SK-N-SH treated with all-trans-retinoic acid at 6 μM for 48 hours (cell line): ENCODE measurements around the gene TMEM120B.
A peak's percentile ranks its signal among the peaks of the same experiment; 100 is the strongest.

Experiments used
- ATAC-seq: fragments of 200-7000 bp; cut with Tn5 transposase; 3 replicates; pipeline ENCODE4 v1.9.1; 2020; ENCODE audit warnings: mild to moderate bottlenecking, moderate library complexity
- ARNTL ChIP-seq: fragments of 450-650 bp; formaldehyde crosslinking; IDR thresholded peaks from 2 replicates; pipeline ENCODE4 v1.5.0; 2020; ENCODE audit warnings: low read depth, mild to moderate bottlenecking, moderate library complexity, borderline replicate concordance
- BACH2 ChIP-seq: fragments of 250-450 bp; sonication (Bioruptor Pico); IDR thresholded peaks from 2 replicates; pipeline ENCODE4 v1.9.0; 2021; ENCODE audit warnings: mild to moderate bottlenecking, borderline replicate concordance
- CREB5 ChIP-seq: fragments of 250-450 bp; sonication (Bioruptor Pico); IDR thresholded peaks from 2 replicates; pipeline ENCODE4 v1.5.1; 2020; ENCODE audit warnings: low read depth, mild to moderate bottlenecking, moderate library complexity
- CSDC2 ChIP-seq: fragments of 250-450 bp; sonication (Bioruptor Pico); IDR thresholded peaks from 2 replicates; pipeline ENCODE4 v1.5.0; 2020; ENCODE audit warnings: mild to moderate bottlenecking, moderate library complexity
- CSRNP3 ChIP-seq: fragments of 250-450 bp; sonication (Bioruptor Pico); IDR thresholded peaks from 2 replicates; pipeline ENCODE4 v1.5.1; 2021; ENCODE audit warnings: mild to moderate bottlenecking, moderate library complexity
- ESRRG ChIP-seq: fragments of 250-450 bp; sonication (Bioruptor Pico); IDR thresholded peaks from 2 replicates; pipeline ENCODE4 v1.6.1; 2021; ENCODE audit warnings: mild to moderate bottlenecking
- GLIS3 ChIP-seq: fragments of 250-450 bp; sonication (Bioruptor Pico); IDR thresholded peaks from 2 replicates; pipeline ENCODE4 v1.5.0; 2020; ENCODE audit warnings: mild to moderate bottlenecking, moderate library complexity
- ISL1 ChIP-seq: fragments of 250-450 bp; sonication (Bioruptor Pico); IDR thresholded peaks from 2 replicates; pipeline ENCODE4 v2.1.2; 2022; ENCODE audit warnings: mild to moderate bottlenecking, moderate library complexity
- OSR1 ChIP-seq: fragments of 250-450 bp; sonication (Bioruptor Pico); IDR thresholded peaks from 2 replicates; pipeline ENCODE4 v1.8.0; 2022; ENCODE audit warnings: moderate library complexity, mild to moderate bottlenecking, inconsistent platforms
- PATZ1 ChIP-seq: fragments of 250-450 bp; sonication (Bioruptor Pico); IDR thresholded peaks from 2 replicates; pipeline ENCODE4 v1.8.0; 2020; ENCODE audit warnings: mild to moderate bottlenecking, moderate library complexity, borderline replicate concordance
- PPARA ChIP-seq: fragments of 250-450 bp; sonication (Bioruptor Pico); IDR thresholded peaks from 2 replicates; pipeline ENCODE4 v1.5.0; 2020; ENCODE audit warnings: mild to moderate bottlenecking, borderline replicate concordance
- RARB ChIP-seq: fragments of 250-450 bp; sonication (Bioruptor Pico); IDR thresholded peaks from 2 replicates; pipeline ENCODE4 v1.8.0; 2021; ENCODE audit warnings: mild to moderate bottlenecking, moderate library complexity
- SNAI2 ChIP-seq: fragments of 250-450 bp; sonication (Bioruptor Pico); IDR thresholded peaks from 2 replicates; pipeline ENCODE4 v1.5.0; 2020; ENCODE audit warnings: mild to moderate bottlenecking, moderate library complexity
- TCF4 ChIP-seq: fragments of 250-450 bp; sonication (Bioruptor Pico); IDR thresholded peaks from 2 replicates; pipeline ENCODE4 v1.8.0; 2021; ENCODE audit warnings: mild to moderate bottlenecking, moderate library complexity, borderline replicate concordance
- TOX ChIP-seq: fragments of 250-450 bp; sonication (Bioruptor Pico); IDR thresholded peaks from 2 replicates; pipeline ENCODE4 v1.8.0; 2021; ENCODE audit warnings: mild to moderate bottlenecking, moderate library complexity, borderline replicate concordance
- ZC3H10 ChIP-seq: fragments of 250-450 bp; sonication (Bioruptor Pico); IDR thresholded peaks from 2 replicates; pipeline ENCODE4 v1.5.1; 2021; ENCODE audit warnings: mild to moderate bottlenecking, moderate library complexity
- ZFP3 ChIP-seq: fragments of 250-450 bp; sonication (Bioruptor Pico); IDR thresholded peaks from 2 replicates; pipeline ENCODE4 v1.5.0; 2020; ENCODE audit warnings: mild to moderate bottlenecking, moderate library complexity
- ZFP30 ChIP-seq: fragments of 450-650 bp; formaldehyde crosslinking; IDR thresholded peaks from 2 replicates; pipeline ENCODE4 v1.5.0; 2022; ENCODE audit warnings: mild to moderate bottlenecking, moderate library complexity
- ZNF565 ChIP-seq: fragments of 450-650 bp; formaldehyde crosslinking; conservative IDR thresholded peaks from 2 replicates; pipeline ENCODE4 v1.5.0; 2020; ENCODE audit warnings: low read depth, mild to moderate bottlenecking, moderate library complexity
- ZNF70 ChIP-seq: fragments of 450-650 bp; formaldehyde crosslinking; IDR thresholded peaks from 2 replicates; pipeline ENCODE4 v1.5.0; 2020; ENCODE audit warnings: mild to moderate bottlenecking, moderate library complexity
- ZNF8 ChIP-seq: fragments of 450-650 bp; formaldehyde crosslinking; IDR thresholded peaks from 2 replicates; pipeline ENCODE4 v1.5.0; 2020; ENCODE audit warnings: mild to moderate bottlenecking, moderate library complexity
- TF ChIP-seq, protein P1 (sequence below): fragments of 250-450 bp; sonication (Bioruptor Pico); IDR thresholded peaks from 2 replicates; pipeline ENCODE4 v1.8.0; 2021; ENCODE audit warnings: low read depth, mild to moderate bottlenecking, moderate library complexity, borderline replicate concordance

TMEM120B gene

GRCh38 chr12:121784460-121784859, 71.9 kb downstream of the TMEM120B start (continued):
- TF ChIP-seq, protein P1, sequence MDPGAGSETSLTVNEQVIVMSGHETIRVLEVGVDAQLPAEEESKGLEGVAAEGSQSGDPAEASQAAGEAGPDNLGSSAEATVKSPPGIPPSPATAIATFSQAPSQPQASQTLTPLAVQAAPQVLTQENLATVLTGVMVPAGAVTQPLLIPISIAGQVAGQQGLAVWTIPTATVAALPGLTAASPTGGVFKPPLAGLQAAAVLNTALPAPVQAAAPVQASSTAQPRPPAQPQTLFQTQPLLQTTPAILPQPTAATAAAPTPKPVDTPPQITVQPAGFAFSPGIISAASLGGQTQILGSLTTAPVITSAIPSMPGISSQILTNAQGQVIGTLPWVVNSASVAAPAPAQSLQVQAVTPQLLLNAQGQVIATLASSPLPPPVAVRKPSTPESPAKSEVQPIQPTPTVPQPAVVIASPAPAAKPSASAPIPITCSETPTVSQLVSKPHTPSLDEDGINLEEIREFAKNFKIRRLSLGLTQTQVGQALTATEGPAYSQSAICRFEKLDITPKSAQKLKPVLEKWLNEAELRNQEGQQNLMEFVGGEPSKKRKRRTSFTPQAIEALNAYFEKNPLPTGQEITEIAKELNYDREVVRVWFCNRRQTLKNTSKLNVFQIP, result no peak
- no peak for TF ChIP-seq ZFP30
- TF ChIP-seq, all 23 proteins: peak for 0

GRCh38 chr12:121786440-121786825, 73.9 kb downstream of the TMEM120B start:
- TF ChIP-seq ZFP30, result no peak
- no peak for TF ChIP-seq TOX (CRISPR knock-in tag)
- TF ChIP-seq TCF4 (CRISPR knock-in tag), result no peak
- TF ChIP-seq CSRNP3 (CRISPR knock-in tag), result no peak
- 0 out of 2 replicates have a peak, but pooled peaks have one; percentile 20 for TF ChIP-seq ISL1
- TF ChIP-seq ZFP3 (CRISPR knock-in tag), result no peak
- peak; percentile 66 for ATAC-seq

GRCh38 chr12:121787063-121788025, 74.8 kb downstream of the TMEM120B start:
- no peak for TF ChIP-seq ZFP30
- no peak for TF ChIP-seq ESRRG (CRISPR knock-in tag)
- no peak for TF ChIP-seq RARB (CRISPR knock-in tag)
- no peak for TF ChIP-seq ZFP3 (CRISPR knock-in tag)
- no peak for TF ChIP-seq ZNF565
- no peak for TF ChIP-seq CREB5 (CRISPR knock-in tag)
- no peak for TF ChIP-seq PPARA (CRISPR knock-in tag)
- no peak for TF ChIP-seq SNAI2 (CRISPR knock-in tag)
- no peak for TF ChIP-seq ZNF70
- TF ChIP-seq ISL1, result no peak
- TF ChIP-seq CSRNP3 (CRISPR knock-in tag), result no peak
- TF ChIP-seq TOX (CRISPR knock-in tag), result no peak
- TF ChIP-seq CSDC2 (CRISPR knock-in tag), result no peak
- TF ChIP-seq ZNF8, result no peak
- TF ChIP-seq ZC3H10, result no peak
- ATAC-seq, result no peak

DNA sequence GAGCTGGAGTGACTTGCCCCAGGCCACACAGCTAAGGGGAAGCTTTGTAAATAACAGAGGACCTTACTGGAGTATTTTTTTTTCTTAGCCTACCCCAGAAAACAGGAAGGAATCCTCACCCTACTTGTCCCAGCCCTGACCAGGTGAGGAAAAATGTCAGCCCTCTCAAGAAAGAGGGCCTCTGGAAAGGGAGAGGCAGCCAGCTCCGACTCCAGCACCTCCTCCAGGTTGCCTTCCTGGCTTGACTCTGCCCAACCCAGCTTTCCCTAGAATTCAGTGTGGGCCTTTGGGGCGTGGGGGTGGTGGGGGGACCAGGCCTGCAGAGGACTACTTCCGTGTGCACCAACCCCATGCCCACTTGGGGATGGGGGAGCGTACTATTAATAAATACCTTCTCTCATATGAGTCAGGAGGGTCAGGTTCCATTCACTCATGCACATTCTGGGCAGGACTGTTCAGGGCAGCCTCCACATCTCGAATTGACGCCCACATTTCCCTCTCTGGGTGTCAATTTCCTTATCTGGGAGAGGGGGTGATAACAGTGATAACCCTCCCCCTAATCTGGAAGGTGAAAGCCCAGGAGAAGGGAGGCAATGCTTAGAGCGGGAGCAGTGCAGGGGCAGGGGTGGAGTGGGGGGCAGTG, 75.7 kb downstream of the TMEM120B start:
- no peak for ATAC-seq
- TF ChIP-seq CSRNP3 (CRISPR knock-in tag), result no peak
- no peak for TF ChIP-seq BACH2 (CRISPR knock-in tag)
- TF ChIP-seq RARB (CRISPR knock-in tag), result no peak
- no peak for TF ChIP-seq GLIS3 (CRISPR knock-in tag)
- no peak for TF ChIP-seq ZC3H10
- no peak for TF ChIP-seq ISL1
- no peak for TF ChIP-seq TOX (CRISPR knock-in tag)
- TF ChIP-seq PATZ1, result no peak
- TF ChIP-seq, protein P1, result no peak
- TF ChIP-seq CREB5 (CRISPR knock-in tag), result no peak
- no peak for TF ChIP-seq ZNF70
- TF ChIP-seq ZFP3 (CRISPR knock-in tag), result no peak
- no peak for TF ChIP-seq OSR1 (CRISPR knock-in tag)
- no peak for TF ChIP-seq ARNTL (CRISPR knock-in tag)
